DND-41 (cell line): Measurements from ENCODE around the gene LINGO3.

Experiments
- ATAC-seq: fragments of 200-7000 bp; cut with Tn5 transposase; 3 replicates; pipeline ENCODE4 v1.9.1; 2021; ENCODE audit warnings: low read depth; ENCODE audit not compliant: insufficient read depth
- DNase-seq: peaks from one replicate; pipeline ENCODE4 v3.0.0-alpha.2; 2020
- H2AFZ ChIP-seq: 2 replicates; pipeline ENCODE4 v1.6.0; 2012; ENCODE audit warnings: low read depth, low read length
- H3K27ac ChIP-seq: 2 replicates; pipeline ENCODE4 v1.5.1; 2012; ENCODE audit warnings: low read length, inconsistent platforms
- H3K27me3 ChIP-seq: fragments of 200-600 bp; sonication (generic); 2 replicates; pipeline ENCODE4 v1.6.0; 2012; ENCODE audit warnings: low read length, mild to moderate bottlenecking, inconsistent platforms; ENCODE audit not compliant: insufficient read depth, poor library complexity
- H3K36me3 ChIP-seq: 2 replicates; pipeline ENCODE4 v1.5.1; 2012; ENCODE audit warnings: low read length, inconsistent platforms; ENCODE audit not compliant: insufficient read depth
- H3K4me1 ChIP-seq: 2 replicates; pipeline ENCODE4 v1.5.1; 2012; ENCODE audit warnings: mild to moderate bottlenecking, low read length; ENCODE audit not compliant: insufficient read depth
- H3K4me2 ChIP-seq: 2 replicates; pipeline ENCODE4 v1.6.0; 2012; ENCODE audit warnings: mild to moderate bottlenecking, moderate library complexity, low read length, inconsistent platforms; ENCODE audit not compliant: insufficient read depth
- H3K4me3 ChIP-seq, 2 experiments: fragments of 200-600 bp in 1 of 2; shearing (Covaris generic) in 1 of 2; 2 replicates each; pipeline ENCODE4 v1.5.1; 2012 to 2016; ENCODE audit warnings: inconsistent platforms in 2 of 2, low read length in 2 of 2, mild to moderate bottlenecking in 2 of 2, low read depth in 1 of 2, moderate library complexity in 1 of 2
- H3K79me2 ChIP-seq: 2 replicates; pipeline ENCODE4 v1.6.0; 2012; ENCODE audit warnings: low read length, inconsistent platforms; ENCODE audit not compliant: insufficient read depth
- H3K9ac ChIP-seq: 2 replicates; pipeline ENCODE4 v1.6.0; 2012; ENCODE audit warnings: low read depth, mild to moderate bottlenecking, inconsistent platforms, low read length, moderate library complexity
- H3K9me3 ChIP-seq: 2 replicates; pipeline ENCODE4 v1.5.1; 2012; ENCODE audit warnings: low read length, moderate library complexity, mild to moderate bottlenecking, inconsistent platforms; ENCODE audit not compliant: insufficient read depth, severe bottlenecking
- H4K20me1 ChIP-seq: 2 replicates; pipeline ENCODE4 v1.6.0; 2012; ENCODE audit warnings: low read length; ENCODE audit not compliant: insufficient read depth
- EZH2 ChIP-seq: IDR thresholded peaks from 3 replicates; pipeline ENCODE4 v1.6.1; 2012; ENCODE audit warnings: borderline replicate concordance, low read depth, mild to moderate bottlenecking, moderate library complexity, low read length, inconsistent platforms; ENCODE audit not compliant: severe bottlenecking
- TF ChIP-seq, protein P1 (sequence below): IDR thresholded peaks from 2 replicates; pipeline ENCODE4 v1.5.1; 2012; ENCODE audit warnings: borderline replicate concordance, low read length, moderate library complexity, mild to moderate bottlenecking; ENCODE audit not compliant: poor library complexity, severe bottlenecking; ENCODE audit errors: extremely low read depth

The LINGO3 gene

DNA sequence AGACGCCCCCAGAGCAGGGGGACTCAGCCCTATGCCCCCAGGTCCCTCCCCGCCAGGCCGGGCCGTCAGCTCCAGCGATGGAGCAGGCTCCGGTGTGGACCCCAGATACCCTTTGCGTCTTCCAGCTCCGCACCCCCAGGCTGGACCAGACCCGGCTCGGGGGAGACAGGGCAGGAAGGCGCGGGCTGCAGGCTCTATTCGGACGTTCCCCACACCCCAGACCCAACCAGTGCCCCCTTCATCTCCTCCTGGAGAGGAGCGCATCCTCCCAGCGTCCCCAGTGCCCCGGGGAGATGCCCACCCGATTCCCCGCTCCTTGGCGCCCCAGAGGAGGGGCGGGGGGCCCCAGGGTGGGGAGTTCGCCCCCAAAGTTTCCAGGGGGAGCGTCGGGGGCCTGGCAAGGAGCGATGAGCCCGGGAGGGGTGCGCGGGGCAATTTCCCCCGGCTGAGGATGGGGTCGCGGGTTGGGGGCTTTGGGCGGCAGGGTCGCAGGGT lies 389 bp downstream of the LINGO3 start:
- no peak overlapping the region for H2AFZ ChIP-seq
- H3K36me3 ChIP-seq = no peaks in the 10 kb centered on the region
- TF ChIP-seq EZH2 = no peak
- TF ChIP-seq, protein P1, sequence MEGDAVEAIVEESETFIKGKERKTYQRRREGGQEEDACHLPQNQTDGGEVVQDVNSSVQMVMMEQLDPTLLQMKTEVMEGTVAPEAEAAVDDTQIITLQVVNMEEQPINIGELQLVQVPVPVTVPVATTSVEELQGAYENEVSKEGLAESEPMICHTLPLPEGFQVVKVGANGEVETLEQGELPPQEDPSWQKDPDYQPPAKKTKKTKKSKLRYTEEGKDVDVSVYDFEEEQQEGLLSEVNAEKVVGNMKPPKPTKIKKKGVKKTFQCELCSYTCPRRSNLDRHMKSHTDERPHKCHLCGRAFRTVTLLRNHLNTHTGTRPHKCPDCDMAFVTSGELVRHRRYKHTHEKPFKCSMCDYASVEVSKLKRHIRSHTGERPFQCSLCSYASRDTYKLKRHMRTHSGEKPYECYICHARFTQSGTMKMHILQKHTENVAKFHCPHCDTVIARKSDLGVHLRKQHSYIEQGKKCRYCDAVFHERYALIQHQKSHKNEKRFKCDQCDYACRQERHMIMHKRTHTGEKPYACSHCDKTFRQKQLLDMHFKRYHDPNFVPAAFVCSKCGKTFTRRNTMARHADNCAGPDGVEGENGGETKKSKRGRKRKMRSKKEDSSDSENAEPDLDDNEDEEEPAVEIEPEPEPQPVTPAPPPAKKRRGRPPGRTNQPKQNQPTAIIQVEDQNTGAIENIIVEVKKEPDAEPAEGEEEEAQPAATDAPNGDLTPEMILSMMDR = no peak
- no peaks in the 10 kb centered on the region for H4K20me1 ChIP-seq
- no peaks in the 10 kb centered on the region for H3K4me1 ChIP-seq
- H3K4me3 ChIP-seq = no peak overlapping the region
- H3K79me2 ChIP-seq = no peaks in the 10 kb centered on the region
- no peaks in the 10 kb centered on the region for H3K9me3 ChIP-seq
- ATAC-seq (no peak), DNase-seq (no peak)
- H3K27me3 ChIP-seq = no peaks in the 10 kb centered on the region
- no peak overlapping the region for H3K27ac ChIP-seq
- no peak overlapping the region for H3K9ac ChIP-seq
- no peak overlapping the region for H3K4me2 ChIP-seq

GRCh38 chr19:2306971-2307370 lies 983 bp downstream of the LINGO3 start:
- H3K27ac ChIP-seq = no peak overlapping the region
- no peaks in the 10 kb centered on the region for H3K4me1 ChIP-seq
- DNase-seq (no peak), ATAC-seq (no peak)
- no peaks in the 10 kb centered on the region for H3K79me2 ChIP-seq
- no peaks in the 10 kb centered on the region for H3K27me3 ChIP-seq
- H3K4me2 ChIP-seq = no peak overlapping the region
- no peak overlapping the region for H2AFZ ChIP-seq
- TF ChIP-seq, protein P1 = no peak
- no peak for TF ChIP-seq EZH2
- no peak overlapping the region for H3K4me3 ChIP-seq
- H3K9me3 ChIP-seq = no peaks in the 10 kb centered on the region
- no peaks in the 10 kb centered on the region for H3K36me3 ChIP-seq
- no peak overlapping the region for H3K9ac ChIP-seq
- H4K20me1 ChIP-seq = no peaks in the 10 kb centered on the region

DNA sequence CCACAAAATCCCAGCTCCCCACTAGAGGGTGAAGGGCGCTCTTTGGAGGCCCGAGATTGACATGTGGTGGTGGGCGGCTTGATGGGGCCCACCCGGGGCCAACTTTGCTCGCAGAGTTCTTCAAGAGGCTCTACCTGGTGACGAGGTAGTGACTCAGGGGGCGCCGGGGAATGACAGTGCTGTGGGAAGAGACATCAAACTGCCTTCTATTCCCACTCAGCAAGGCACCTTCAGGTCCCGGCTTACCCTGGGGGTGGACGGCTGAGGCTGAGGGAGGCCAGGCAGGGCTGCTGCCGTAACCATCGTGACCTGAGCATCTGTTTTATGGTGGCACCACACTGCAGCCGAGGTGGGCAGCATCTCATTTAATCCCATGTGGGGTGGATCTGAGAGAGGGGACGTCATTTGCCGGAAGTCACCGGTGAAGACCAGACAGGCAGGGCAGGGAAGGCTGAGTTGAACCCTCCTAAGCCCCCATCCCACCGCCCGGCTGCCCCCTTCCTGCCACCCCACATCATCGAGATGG lies 1.6 kb downstream of the LINGO3 start:
- H3K4me2 ChIP-seq = no peak overlapping the region
- no peaks in the 10 kb centered on the region for H4K20me1 ChIP-seq
- H3K27ac ChIP-seq = no peak overlapping the region
- no peaks in the 10 kb centered on the region for H3K27me3 ChIP-seq
- H3K4me3 ChIP-seq = no peak overlapping the region
- H3K79me2 ChIP-seq = no peaks in the 10 kb centered on the region
- H3K36me3 ChIP-seq = no peaks in the 10 kb centered on the region
- no peak for ATAC-seq
- H2AFZ ChIP-seq = no peak overlapping the region
- no peak for DNase-seq
- TF ChIP-seq, protein P1 = no peak
- no peak for TF ChIP-seq EZH2
- H3K9me3 ChIP-seq = no peaks in the 10 kb centered on the region
- no peak overlapping the region for H3K9ac ChIP-seq
- no peaks in the 10 kb centered on the region for H3K4me1 ChIP-seq
